GM23338 (cell line): ENCODE data around the gene CCL27.

Experiments used
- CREB1 ChIP-seq: fragments of 250-450 bp; sonication (Bioruptor Pico); IDR thresholded peaks from 2 replicates; pipeline ENCODE4 v1.5.0; 2020; ENCODE audit warnings: low read depth, mild to moderate bottlenecking, moderate library complexity
- EZH2 ChIP-seq: fragments of 200-600 bp; sonication (generic); IDR thresholded peaks from one replicate; pipeline ENCODE4 v1.8.0; 2017; ENCODE audit warnings: antibody characterized with exemption, mild to moderate bottlenecking, low read depth; ENCODE audit not compliant: unreplicated experiment
- EZH2phosphoT487 ChIP-seq: fragments of 200-600 bp; sonication (generic); IDR thresholded peaks from one replicate; pipeline ENCODE4 v1.8.1; 2018; ENCODE audit warnings: antibody characterized with exemption; ENCODE audit not compliant: unreplicated experiment
- JUNB ChIP-seq: IDR thresholded peaks from one replicate; pipeline ENCODE4 v1.6.1; 2016; ENCODE audit warnings: antibody characterized with exemption; ENCODE audit not compliant: unreplicated experiment
- POLR2AphosphoS5 ChIP-seq: IDR thresholded peaks from 2 replicates; pipeline ENCODE4 v1.6.1; 2016; ENCODE audit warnings: antibody characterized with exemption, low read depth
- ZNF331 ChIP-seq: fragments of 250-450 bp; sonication (Bioruptor Pico); IDR thresholded peaks from 2 replicates; pipeline ENCODE4 v1.5.0; 2020; ENCODE audit warnings: low read depth, mild to moderate bottlenecking, moderate library complexity
- TF ChIP-seq, protein P1 (sequence below), 2 experiments: fragments of 200-600 bp in 1 of 2; sonication (generic) in 1 of 2; conservative IDR thresholded peaks; 2 replicates each; pipeline versions ENCODE4 v1.5.1 to v1.6.1; 2016 to 2017; ENCODE audit warnings: antibody characterized with exemption in 2 of 2, low read depth in 2 of 2, mild to moderate bottlenecking in 2 of 2, moderate library complexity in 1 of 2
- TF ChIP-seq, protein P2 (sequence below): IDR thresholded peaks from one replicate; pipeline ENCODE4 v1.6.1; 2018; ENCODE audit warnings: antibody characterized with exemption; ENCODE audit not compliant: unreplicated experiment

DNA sequence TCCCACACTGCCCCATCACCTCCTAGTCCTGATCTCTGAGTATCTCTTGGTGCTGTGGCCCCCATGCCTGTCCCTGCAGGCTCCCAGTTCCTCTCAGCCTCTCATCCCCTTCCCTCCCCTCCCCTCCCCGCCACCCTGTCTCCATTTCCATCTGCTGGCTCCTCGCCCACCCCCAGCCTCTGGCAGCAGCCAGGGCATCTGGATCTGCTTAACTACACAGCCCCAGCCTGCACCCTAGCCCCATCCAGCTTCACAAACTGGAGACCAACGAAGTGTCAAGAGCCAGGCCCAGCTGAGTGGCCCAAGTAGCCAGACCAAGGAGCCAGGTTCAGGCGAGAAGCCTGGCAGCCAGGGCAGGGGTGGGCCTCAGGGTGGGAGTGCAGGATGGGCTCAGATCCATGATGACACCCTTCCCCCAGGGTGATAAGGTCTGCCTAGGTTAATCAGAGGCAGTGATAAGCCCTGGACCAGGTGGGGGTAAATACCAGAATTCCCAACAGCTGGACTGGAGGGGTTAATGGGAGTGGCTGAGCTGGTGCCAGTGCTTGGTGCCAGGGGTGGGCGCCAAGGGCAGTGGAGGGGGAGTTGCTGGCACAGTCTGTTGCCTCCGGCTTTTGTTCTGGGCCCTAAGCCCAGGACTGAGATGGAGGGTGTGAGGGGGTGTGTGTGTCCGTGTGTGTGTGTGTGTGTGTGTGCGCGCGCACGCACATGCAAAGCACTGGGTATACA, 8.0 kb downstream of the CCL27 start:
- no peak for TF ChIP-seq CREB1 (CRISPR knock-in tag)
- TF ChIP-seq, protein P1, sequence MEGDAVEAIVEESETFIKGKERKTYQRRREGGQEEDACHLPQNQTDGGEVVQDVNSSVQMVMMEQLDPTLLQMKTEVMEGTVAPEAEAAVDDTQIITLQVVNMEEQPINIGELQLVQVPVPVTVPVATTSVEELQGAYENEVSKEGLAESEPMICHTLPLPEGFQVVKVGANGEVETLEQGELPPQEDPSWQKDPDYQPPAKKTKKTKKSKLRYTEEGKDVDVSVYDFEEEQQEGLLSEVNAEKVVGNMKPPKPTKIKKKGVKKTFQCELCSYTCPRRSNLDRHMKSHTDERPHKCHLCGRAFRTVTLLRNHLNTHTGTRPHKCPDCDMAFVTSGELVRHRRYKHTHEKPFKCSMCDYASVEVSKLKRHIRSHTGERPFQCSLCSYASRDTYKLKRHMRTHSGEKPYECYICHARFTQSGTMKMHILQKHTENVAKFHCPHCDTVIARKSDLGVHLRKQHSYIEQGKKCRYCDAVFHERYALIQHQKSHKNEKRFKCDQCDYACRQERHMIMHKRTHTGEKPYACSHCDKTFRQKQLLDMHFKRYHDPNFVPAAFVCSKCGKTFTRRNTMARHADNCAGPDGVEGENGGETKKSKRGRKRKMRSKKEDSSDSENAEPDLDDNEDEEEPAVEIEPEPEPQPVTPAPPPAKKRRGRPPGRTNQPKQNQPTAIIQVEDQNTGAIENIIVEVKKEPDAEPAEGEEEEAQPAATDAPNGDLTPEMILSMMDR (conservative IDR thresholded peaks at IDR 0.05; ENCODE audit: low read depth in 2 of 2), result no peak
- no peak for TF ChIP-seq ZNF331
- no peak for TF ChIP-seq EZH2phosphoT487
- TF ChIP-seq EZH2, result no peak
- TF ChIP-seq, protein P2, sequence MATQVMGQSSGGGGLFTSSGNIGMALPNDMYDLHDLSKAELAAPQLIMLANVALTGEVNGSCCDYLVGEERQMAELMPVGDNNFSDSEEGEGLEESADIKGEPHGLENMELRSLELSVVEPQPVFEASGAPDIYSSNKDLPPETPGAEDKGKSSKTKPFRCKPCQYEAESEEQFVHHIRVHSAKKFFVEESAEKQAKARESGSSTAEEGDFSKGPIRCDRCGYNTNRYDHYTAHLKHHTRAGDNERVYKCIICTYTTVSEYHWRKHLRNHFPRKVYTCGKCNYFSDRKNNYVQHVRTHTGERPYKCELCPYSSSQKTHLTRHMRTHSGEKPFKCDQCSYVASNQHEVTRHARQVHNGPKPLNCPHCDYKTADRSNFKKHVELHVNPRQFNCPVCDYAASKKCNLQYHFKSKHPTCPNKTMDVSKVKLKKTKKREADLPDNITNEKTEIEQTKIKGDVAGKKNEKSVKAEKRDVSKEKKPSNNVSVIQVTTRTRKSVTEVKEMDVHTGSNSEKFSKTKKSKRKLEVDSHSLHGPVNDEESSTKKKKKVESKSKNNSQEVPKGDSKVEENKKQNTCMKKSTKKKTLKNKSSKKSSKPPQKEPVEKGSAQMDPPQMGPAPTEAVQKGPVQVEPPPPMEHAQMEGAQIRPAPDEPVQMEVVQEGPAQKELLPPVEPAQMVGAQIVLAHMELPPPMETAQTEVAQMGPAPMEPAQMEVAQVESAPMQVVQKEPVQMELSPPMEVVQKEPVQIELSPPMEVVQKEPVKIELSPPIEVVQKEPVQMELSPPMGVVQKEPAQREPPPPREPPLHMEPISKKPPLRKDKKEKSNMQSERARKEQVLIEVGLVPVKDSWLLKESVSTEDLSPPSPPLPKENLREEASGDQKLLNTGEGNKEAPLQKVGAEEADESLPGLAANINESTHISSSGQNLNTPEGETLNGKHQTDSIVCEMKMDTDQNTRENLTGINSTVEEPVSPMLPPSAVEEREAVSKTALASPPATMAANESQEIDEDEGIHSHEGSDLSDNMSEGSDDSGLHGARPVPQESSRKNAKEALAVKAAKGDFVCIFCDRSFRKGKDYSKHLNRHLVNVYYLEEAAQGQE, result no peak
- TF ChIP-seq POLR2AphosphoS5, result no peak
- no peak for TF ChIP-seq JUNB
